LNCAP (cell line): ENCODE data around the gene EDA2R.

Source experiments
- TF ChIP-seq, protein P1 (sequence below): fragments of 450-650 bp; IDR thresholded peaks from 2 replicates; pipeline ENCODE4 v1.5.1; 2017; ENCODE audit warnings: mild to moderate bottlenecking

The EDA2R gene, protein sequence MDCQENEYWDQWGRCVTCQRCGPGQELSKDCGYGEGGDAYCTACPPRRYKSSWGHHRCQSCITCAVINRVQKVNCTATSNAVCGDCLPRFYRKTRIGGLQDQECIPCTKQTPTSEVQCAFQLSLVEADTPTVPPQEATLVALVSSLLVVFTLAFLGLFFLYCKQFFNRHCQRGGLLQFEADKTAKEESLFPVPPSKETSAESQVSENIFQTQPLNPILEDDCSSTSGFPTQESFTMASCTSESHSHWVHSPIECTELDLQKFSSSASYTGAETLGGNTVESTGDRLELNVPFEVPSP

DNA sequence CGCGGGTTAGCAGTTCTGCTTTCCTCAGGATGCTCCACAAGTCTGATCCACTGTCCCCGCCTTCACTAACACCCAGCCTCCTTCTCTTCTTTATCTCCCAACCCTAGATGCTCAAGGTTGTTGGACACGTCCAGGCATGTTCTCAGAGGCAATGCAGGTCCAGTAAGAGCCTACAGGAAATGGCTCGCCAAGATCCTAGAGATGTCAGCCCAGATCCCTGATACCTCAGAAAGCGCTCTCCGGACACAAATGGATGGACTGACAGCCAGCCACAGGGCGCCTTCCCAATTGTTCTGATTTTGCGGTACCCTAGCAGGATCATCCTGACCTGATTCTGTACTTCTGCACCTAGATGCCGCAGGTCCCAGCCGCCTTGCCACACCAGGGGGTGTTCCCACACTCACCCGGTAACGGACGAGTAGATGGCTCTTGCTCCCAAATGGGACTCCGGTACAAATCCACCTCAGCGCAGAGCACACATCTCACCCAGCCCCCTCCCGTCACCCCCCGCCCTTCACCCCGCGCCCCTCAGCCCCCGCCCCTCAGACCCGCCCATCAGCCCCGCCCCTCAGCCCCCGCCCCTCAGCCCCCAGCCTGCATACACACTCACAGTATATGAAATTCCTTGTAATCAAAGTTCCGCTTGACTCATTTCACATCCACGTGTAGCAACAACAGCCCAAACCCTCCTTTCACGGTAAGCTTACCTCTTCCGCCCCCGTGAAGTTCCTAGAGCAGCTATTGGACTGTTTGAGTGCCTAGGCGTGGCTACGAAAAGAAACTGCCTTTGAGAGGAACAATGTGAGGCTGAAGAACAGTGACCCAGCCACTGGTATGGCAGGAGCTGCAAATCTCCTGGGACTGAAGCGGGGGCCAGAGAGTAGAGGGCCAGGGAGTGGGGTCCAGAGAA, at the start of gene EDA2R:
Gene EDA2R, minus strand, starts transcription at position 488 of the 910 bp plus-strand sequence. CDS start 23,058 bp downstream, outside the sequence.
- TF ChIP-seq, protein P1, sequence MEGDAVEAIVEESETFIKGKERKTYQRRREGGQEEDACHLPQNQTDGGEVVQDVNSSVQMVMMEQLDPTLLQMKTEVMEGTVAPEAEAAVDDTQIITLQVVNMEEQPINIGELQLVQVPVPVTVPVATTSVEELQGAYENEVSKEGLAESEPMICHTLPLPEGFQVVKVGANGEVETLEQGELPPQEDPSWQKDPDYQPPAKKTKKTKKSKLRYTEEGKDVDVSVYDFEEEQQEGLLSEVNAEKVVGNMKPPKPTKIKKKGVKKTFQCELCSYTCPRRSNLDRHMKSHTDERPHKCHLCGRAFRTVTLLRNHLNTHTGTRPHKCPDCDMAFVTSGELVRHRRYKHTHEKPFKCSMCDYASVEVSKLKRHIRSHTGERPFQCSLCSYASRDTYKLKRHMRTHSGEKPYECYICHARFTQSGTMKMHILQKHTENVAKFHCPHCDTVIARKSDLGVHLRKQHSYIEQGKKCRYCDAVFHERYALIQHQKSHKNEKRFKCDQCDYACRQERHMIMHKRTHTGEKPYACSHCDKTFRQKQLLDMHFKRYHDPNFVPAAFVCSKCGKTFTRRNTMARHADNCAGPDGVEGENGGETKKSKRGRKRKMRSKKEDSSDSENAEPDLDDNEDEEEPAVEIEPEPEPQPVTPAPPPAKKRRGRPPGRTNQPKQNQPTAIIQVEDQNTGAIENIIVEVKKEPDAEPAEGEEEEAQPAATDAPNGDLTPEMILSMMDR, result no peak

DNA sequence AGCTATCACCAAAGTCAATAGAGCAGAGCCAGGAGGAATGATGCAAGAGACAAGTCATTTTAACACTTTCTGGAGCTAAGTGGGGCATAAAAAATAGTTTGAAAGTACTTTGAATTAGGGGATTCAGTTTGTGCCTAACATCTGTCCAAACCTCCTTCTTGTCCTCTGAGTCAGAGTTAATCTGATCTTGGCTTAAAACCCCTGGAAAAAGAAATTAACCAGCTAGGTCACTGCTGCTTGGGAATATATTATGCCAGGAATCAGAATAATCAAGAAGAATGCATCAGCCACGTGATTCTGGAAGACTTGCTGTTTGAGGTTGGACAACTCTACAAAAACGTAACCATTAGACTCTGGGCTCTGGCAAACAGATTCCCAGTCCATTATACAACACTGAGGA, 45.3 kb upstream of the EDA2R start:
- TF ChIP-seq, protein P1, result no peak

DNA sequence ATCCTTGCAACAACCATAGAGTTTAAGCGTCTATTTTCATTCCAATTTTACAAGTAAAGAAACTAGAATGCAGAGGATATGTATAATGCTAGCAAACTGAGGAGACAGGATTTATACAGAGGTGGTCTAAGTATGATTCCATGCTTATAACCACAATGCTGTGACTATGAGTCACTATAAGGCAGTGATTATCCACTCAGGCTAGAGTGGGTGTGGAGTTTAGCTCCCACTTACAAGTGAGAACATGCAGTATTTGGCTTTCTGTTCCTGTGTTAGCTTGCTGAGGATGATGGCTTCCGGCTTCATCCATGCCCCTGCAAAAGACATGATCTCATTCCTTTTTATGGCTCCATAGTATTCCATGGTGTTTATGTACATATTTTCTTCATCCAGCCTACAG, 41.6 kb upstream of the EDA2R start:
- TF ChIP-seq, protein P1, result no peak

DNA sequence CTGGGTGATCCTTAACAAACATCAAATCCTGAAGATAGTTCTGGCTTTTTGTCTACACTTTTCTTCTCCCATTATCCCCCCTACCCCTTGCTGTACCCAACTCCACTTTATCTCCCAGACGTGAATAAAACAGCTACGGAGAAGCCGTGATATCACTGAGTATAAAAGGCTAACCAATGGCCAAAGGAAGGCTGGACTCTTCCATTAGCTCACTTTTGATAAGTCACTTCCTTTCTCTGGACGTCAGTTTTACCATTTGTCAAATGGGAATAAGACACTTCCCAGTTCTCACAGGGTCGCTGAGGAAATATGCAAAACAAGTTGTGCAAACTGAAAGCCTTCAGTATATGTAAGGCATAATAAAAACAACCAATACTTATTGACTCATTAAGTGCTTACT, 38.6 kb upstream of the EDA2R start:
- TF ChIP-seq, protein P1, result no peak

DNA sequence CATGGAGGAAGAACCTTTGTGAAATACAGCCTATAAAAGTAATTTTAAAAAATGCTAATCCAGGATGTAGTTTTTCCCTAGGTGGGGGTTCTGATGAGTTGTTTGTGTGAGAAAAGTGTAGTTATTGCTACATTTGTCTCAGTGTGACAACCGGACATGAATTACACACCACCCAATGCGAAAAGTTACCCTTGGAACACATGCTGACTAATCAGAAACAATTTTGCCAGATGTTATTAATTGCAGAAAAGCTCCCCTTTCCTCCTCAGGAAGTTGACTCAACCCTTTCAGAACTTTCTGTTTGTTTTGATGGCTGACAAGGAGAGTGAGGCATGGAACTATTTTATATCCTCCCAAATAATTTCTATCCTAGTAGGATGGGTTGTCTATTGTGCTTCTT, 38.1 kb upstream of the EDA2R start:
- TF ChIP-seq, protein P1, result no peak

DNA sequence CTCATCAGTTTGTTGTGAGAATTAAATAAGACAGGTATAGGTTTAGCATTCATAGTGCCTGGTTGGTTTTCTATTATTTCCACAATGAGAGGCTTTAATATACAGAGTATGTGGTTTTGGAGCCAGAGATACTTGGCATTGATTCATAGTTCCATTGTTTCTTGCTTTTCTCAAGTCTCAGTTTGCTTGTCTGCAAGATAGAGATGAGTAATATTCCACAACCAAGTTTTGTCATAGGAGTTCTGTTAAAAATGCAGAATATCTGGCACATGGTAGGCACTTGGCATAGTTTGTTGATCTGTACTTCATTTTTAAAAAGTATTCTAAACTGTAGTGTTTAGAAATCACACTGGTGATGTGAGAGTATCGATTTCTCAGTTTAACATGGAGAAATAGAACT, 37.5 kb upstream of the EDA2R start:
- TF ChIP-seq, protein P1, result no peak

DNA sequence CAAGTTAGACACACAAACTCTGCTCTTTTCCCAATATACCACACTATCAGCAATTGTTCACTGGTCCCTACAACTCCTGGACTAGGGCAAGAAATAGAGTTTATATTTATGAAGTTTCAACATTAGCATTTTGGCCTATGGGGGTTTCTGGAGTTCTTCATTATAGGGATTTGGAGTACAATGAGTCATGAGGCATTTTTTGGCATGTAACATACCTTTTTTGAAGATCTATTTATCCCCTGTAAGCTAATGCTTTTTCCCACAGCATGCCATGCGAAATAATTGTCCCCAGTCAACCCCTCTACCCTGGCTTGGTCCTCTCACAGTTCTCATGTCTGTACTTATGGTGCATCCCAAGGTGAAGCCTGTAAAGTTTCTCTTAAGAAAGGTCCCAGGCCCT, 36.7 kb upstream of the EDA2R start:
- TF ChIP-seq, protein P1, result no peak
